Measurements from ENCODE around the gene METTL3.

Gene METTL3

GRCh38 chr14:21509432-21510143 lies 1.6 kb downstream of the METTL3 start:
- Mint-ChIP-seq H3K4me3 (peak overlapping the region; percentile 96), H3K36me3 (peaks cover 53% of the 10 kb centered on the region), H3K4me1 (peaks cover 50% of the 10 kb centered on the region), H3K27ac (peak overlapping the region; percentile 93), H3K9me3 (no peaks in the 10 kb centered on the region)
- DNase-seq (ENCODE audit: low spot score in 2 of 2): no peak
- ATAC-seq: no peak

- Mint-ChIP-seq H3K4me3 (no peak overlapping the region), H3K4me1 (peaks cover 58% of the 10 kb centered on the region), H3K36me3 (peaks cover 74% of the 10 kb centered on the region), H3K9me3 (no peaks in the 10 kb centered on the region), H3K27ac (no peak overlapping the region)
- no peak for ATAC-seq
- DNase-seq (ENCODE audit: low spot score in 2 of 2): no peak
Observed at GRCh38 chr14:21506557-21506956, 4.6 kb downstream of the METTL3 start.

- peaks cover 55% of the 10 kb centered on the region for H3K4me1 Mint-ChIP-seq
- no peaks in the 10 kb centered on the region for H3K9me3 Mint-ChIP-seq
- DNase-seq (ENCODE audit: low spot score in 2 of 2) (no peak), ATAC-seq (peak; percentile 69)
- peak overlapping the region; percentile 19 for H3K4me3 Mint-ChIP-seq
- peak overlapping the region; percentile 38 for H3K27ac Mint-ChIP-seq
- H3K36me3 Mint-ChIP-seq: peaks cover 83% of the 10 kb centered on the region
Observed at GRCh38 chr14:21505012-21505553, 6.1 kb downstream of the METTL3 start.

GRCh38 chr14:21503376-21503775 lies 7.8 kb downstream of the METTL3 start:
- DNase-seq (ENCODE audit: low spot score in 2 of 2) (no peak), ATAC-seq (no peak)
- Mint-ChIP-seq H3K9me3 (no peaks in the 10 kb centered on the region), H3K4me1 (peaks cover 46% of the 10 kb centered on the region), H3K36me3 (peaks cover 86% of the 10 kb centered on the region), H3K4me3 (no peak overlapping the region), H3K27ac (peak overlapping the region; percentile 73)

GRCh38 chr14:21501568-21501967 lies 9.6 kb downstream of the METTL3 start:
- ATAC-seq (no peak), DNase-seq (ENCODE audit: low spot score in 2 of 2) (no peak)
- Mint-ChIP-seq H3K4me1 (peaks cover 33% of the 10 kb centered on the region), H3K27ac (peak overlapping the region; percentile 64), H3K4me3 (no peak overlapping the region), H3K9me3 (no peaks in the 10 kb centered on the region), H3K36me3 (peaks cover 89% of the 10 kb centered on the region)

GRCh38 chr14:21498540-21499526 lies 12.3 kb downstream of the METTL3 start:
- Mint-ChIP-seq H3K9me3 (no peaks in the 10 kb centered on the region), H3K4me3 (no peak overlapping the region), H3K36me3 (peaks cover 99% of the 10 kb centered on the region), H3K4me1 (peaks cover 23% of the 10 kb centered on the region), H3K27ac (peak overlapping the region; percentile 64)
- DNase-seq (ENCODE audit: low spot score in 2 of 2) (no peak), ATAC-seq (peak; percentile 65)

- H3K4me1 Mint-ChIP-seq: peaks cover 15% of the 10 kb centered on the region
- no peaks in the 10 kb centered on the region for H3K9me3 Mint-ChIP-seq
- no peak overlapping the region for H3K4me3 Mint-ChIP-seq
- no peak for DNase-seq (ENCODE audit: low spot score in 2 of 2)
- peaks cover 100% of the 10 kb centered on the region for H3K36me3 Mint-ChIP-seq
- H3K27ac Mint-ChIP-seq: no peak overlapping the region
- no peak for ATAC-seq
Observed at GRCh38 chr14:21496453-21496852, 14.7 kb downstream of the METTL3 start.

GRCh38 chr14:21494902-21495762 lies 16.0 kb downstream of the METTL3 start:
- peaks cover 8% of the 10 kb centered on the region for H3K4me1 Mint-ChIP-seq
- no peak for ATAC-seq
- H3K4me3 Mint-ChIP-seq: no peak overlapping the region
- H3K27ac Mint-ChIP-seq: peak overlapping the region; percentile 45
- no peaks in the 10 kb centered on the region for H3K9me3 Mint-ChIP-seq
- no peak for DNase-seq (ENCODE audit: low spot score in 2 of 2)
- H3K36me3 Mint-ChIP-seq: peaks cover 100% of the 10 kb centered on the region

GRCh38 chr14:21486640-21487087 lies 24.5 kb downstream of the METTL3 start:
- Mint-ChIP-seq H3K36me3 (peaks cover 89% of the 10 kb centered on the region), H3K4me1 (peaks cover 3% of the 10 kb centered on the region)

GRCh38 chr14:21476925-21477681 lies 34.0 kb downstream of the METTL3 start, which contains the start of the genes RAB2B and TOX4:
TSS of gene RAB2B (minus strand) at chr14:21476959. CDS start at chr14:21476872, 87 bp downstream.
TSS of gene TOX4 (plus strand) at chr14:21477195. CDS start at chr14:21477279, 84 bp downstream.
- peaks cover 28% of the 10 kb centered on the region for H3K4me1 Mint-ChIP-seq
- DNase-seq (ENCODE audit: low spot score in 2 of 2) (peak; percentile 83 to 97), ATAC-seq (peak; percentile 99)
- H3K4me3 Mint-ChIP-seq: peak within 1 kb of the TSS; percentile 95
- H3K36me3 Mint-ChIP-seq: peaks cover 77% of the 10 kb centered on the region
- peak within 1 kb of the TSS; percentile 98 for H3K27ac Mint-ChIP-seq
- no peaks in the 10 kb centered on the region for H3K9me3 Mint-ChIP-seq

More at GRCh38 chr14:21486640-21487087, 24.5 kb downstream of the METTL3 start:
- H3K27ac Mint-ChIP-seq: peak overlapping the region; percentile 46
- DNase-seq (ENCODE audit: low spot score in 2 of 2) (no peak), ATAC-seq (peak; percentile 52)
- H3K4me3 Mint-ChIP-seq: no peak overlapping the region
- no peaks in the 10 kb centered on the region for H3K9me3 Mint-ChIP-seq

- Mint-ChIP-seq H3K36me3 (peaks cover 77% of the 10 kb centered on the region), H3K4me3 (peak overlapping the region; percentile 95), H3K27ac (peak overlapping the region; percentile 98), H3K4me1 (peaks cover 24% of the 10 kb centered on the region), H3K9me3 (no peaks in the 10 kb centered on the region)
- DNase-seq (ENCODE audit: low spot score in 2 of 2): peak; percentile 54 to 89
- ATAC-seq: peak; percentile 64
Observed at GRCh38 chr14:21476523-21476924, 34.6 kb downstream of the METTL3 start.

- H3K9me3 Mint-ChIP-seq: no peaks in the 10 kb centered on the region
- H3K27ac Mint-ChIP-seq: peak overlapping the region; percentile 98
- ATAC-seq (no peak), DNase-seq (ENCODE audit: low spot score in 2 of 2) (no peak)
- H3K4me3 Mint-ChIP-seq: peak overlapping the region; percentile 95
- H3K36me3 Mint-ChIP-seq: peaks cover 77% of the 10 kb centered on the region
- peaks cover 23% of the 10 kb centered on the region for H3K4me1 Mint-ChIP-seq
Observed at GRCh38 chr14:21475767-21476522, 35.2 kb downstream of the METTL3 start.

GRCh38 chr14:21467616-21468015 lies 43.5 kb downstream of the METTL3 start:
- H3K27ac Mint-ChIP-seq: no peak overlapping the region
- no peaks in the 10 kb centered on the region for H3K9me3 Mint-ChIP-seq
- ATAC-seq (no peak), DNase-seq (ENCODE audit: low spot score in 2 of 2) (no peak)
- peaks cover 5% of the 10 kb centered on the region for H3K4me1 Mint-ChIP-seq
- no peak overlapping the region for H3K4me3 Mint-ChIP-seq
- peaks cover 93% of the 10 kb centered on the region for H3K36me3 Mint-ChIP-seq
